NCI-H748 treated with DMSO at 0.1 percent for 48 hours (cell line): ENCODE measurements around the gene HEATR9.

Experiments used
- DNase-seq: peaks from one replicate; lab custom pipeline; 2025; lab: John Stamatoyannopoulos, UW

Gene HEATR9

GRCh38 chr17:35809855-35810461, 58.7 kb downstream of the HEATR9 start:
- DNase-seq, result no peak

GRCh38 chr17:35808962-35809854, 59.5 kb downstream of the HEATR9 start, which contains the start of gene TAF15:
TSS of gene TAF15 (plus strand) at chr17:35809484. CDS start at chr17:35809570, 86 bp downstream.
- peak; percentile 96 for DNase-seq

GRCh38 chr17:35808240-35808961, 60.3 kb downstream of the HEATR9 start:
- DNase-seq, result no peak

- no peak for DNase-seq
These were observed 61.1 kb downstream of the HEATR9 start for GRCh38 chr17:35807371-35808144.
